Kidney tubule cell (primary cell): Measurements from ENCODE around the gene USP36.
"Not testable (repeated sequence)": the region's sequence is repeated elsewhere in the genome, so short reads cannot be mapped to it uniquely, and the experiment has no call there.

Source experiments
- DNase-seq: peaks from one replicate; pipeline ENCODE4 v3.0.0-alpha.2; 2018; ENCODE audit warnings: low spot score

Gene USP36

GRCh38 chr17:78840780-78841611 lies at the start of gene USP36:
USP36 (minus strand) TSS chr17:78840814; CDS start chr17:78836363, 4,451 bp downstream.
- peak; percentile 99 for DNase-seq

- DNase-seq = not testable (repeated sequence)
Measured at GRCh38 chr17:78890096-78890495, 49.5 kb upstream of the USP36 start.

GRCh38 chr17:78889531-78889930 lies 48.9 kb upstream of the USP36 start:
- no peak for DNase-seq

GRCh38 chr17:78888941-78889518 lies 48.4 kb upstream of the USP36 start:
- DNase-seq = no peak

- DNase-seq = no peak
Measured at GRCh38 chr17:78886954-78887353, 46.3 kb upstream of the USP36 start.

- peak; percentile 35 for DNase-seq
Measured at GRCh38 chr17:78885956-78886355, 45.3 kb upstream of the USP36 start.

GRCh38 chr17:78884876-78885667 lies 44.5 kb upstream of the USP36 start:
- DNase-seq = no peak

- no peak for DNase-seq
Measured at GRCh38 chr17:78884148-78884825, 43.7 kb upstream of the USP36 start.

GRCh38 chr17:78883533-78884131 lies 43.0 kb upstream of the USP36 start:
- peak; percentile 92 for DNase-seq

GRCh38 chr17:78883089-78883532 lies 42.5 kb upstream of the USP36 start:
- DNase-seq = peak; percentile 90

GRCh38 chr17:78882540-78883088 lies 42.0 kb upstream of the USP36 start:
- DNase-seq = no peak

- no peak for DNase-seq
Measured at GRCh38 chr17:78879635-78880186, 39.1 kb upstream of the USP36 start.

GRCh38 chr17:78878871-78879527 lies 38.4 kb upstream of the USP36 start:
- no peak for DNase-seq

- DNase-seq = no peak
Measured at GRCh38 chr17:78878261-78878660, 37.6 kb upstream of the USP36 start.

- DNase-seq = not testable (repeated sequence)
Measured at GRCh38 chr17:78876954-78877517, 36.4 kb upstream of the USP36 start.

- DNase-seq = no peak
Measured at GRCh38 chr17:78876094-78876597, 35.5 kb upstream of the USP36 start.

- peak; percentile 29 for DNase-seq
Measured at GRCh38 chr17:78875363-78876093, 34.9 kb upstream of the USP36 start.

GRCh38 chr17:78873519-78874340 lies 33.1 kb upstream of the USP36 start:
- peak; percentile 44 for DNase-seq
